Upper lobe of left lung (tissue), 4 donors: ENCODE data around the gene PTK6.

ENCODE experiments used
- CTCF ChIP-seq, 6 experiments: fragments of 450-650 bp in 4 of 6; fragments of 200-600 bp in 2 of 6; sonication (generic) in 2 of 6; IDR thresholded peaks; one replicate each; pipeline ENCODE4 v1.5.1; 2016 to 2019; ENCODE audit warnings: antibody characterized with exemption in 6 of 6
- POLR2A ChIP-seq, 4 donors: fragments of 450-650 bp; IDR thresholded peaks; one replicate each; pipeline ENCODE4 v1.5.1; 2016 to 2017; ENCODE audit warnings: antibody characterized with exemption in 4 of 4, mild to moderate bottlenecking in 2 of 4

GRCh38 chr20:63500902-63501817 is 36.0 kb downstream of the PTK6 start:
- TF ChIP-seq POLR2A (IDR thresholded peaks at IDR 0.05) (no peak), CTCF (IDR thresholded peaks at IDR 0.05) (no peak)
